Mesothelial cell of epicardium (in vitro differentiated cells): ENCODE measurements around the gene PDLIM4. TPM values are rescaled to one million over a fixed set of nuclear protein-coding genes. Genes with fewer than 3 reads are reported as not detected.

Source experiments
- DNase-seq, 2 experiments: peaks; one replicate each; pipeline ENCODE4 v3.0.0; 2021; ENCODE audit warnings: low spot score in 2 of 2; ENCODE audit not compliant: unreplicated experiment in 2 of 2
- H3K27ac Mint-ChIP-seq: 2 replicates; pipeline ENCODE4 v1.8.0; 2021; ENCODE audit warnings: mixed read lengths
- H3K27me3 Mint-ChIP-seq: 2 replicates; pipeline ENCODE4 v1.8.0; 2021; ENCODE audit warnings: low read depth, mixed read lengths
- H3K36me3 Mint-ChIP-seq: 2 replicates; pipeline ENCODE4 v1.8.0; 2021; ENCODE audit warnings: mixed read lengths
- H3K4me1 Mint-ChIP-seq: 2 replicates; pipeline ENCODE4 v1.8.0; 2021; ENCODE audit warnings: mixed read lengths
- H3K4me3 Mint-ChIP-seq: 2 replicates; pipeline ENCODE4 v1.8.0; 2021; ENCODE audit warnings: mild to moderate bottlenecking, moderate library complexity, mixed read lengths
- H3K9me3 Mint-ChIP-seq: 2 replicates; pipeline ENCODE4 v1.8.0; 2021; ENCODE audit warnings: mixed read lengths
- total RNA-seq: library from RNA; stranded (reverse); gene quantifications from 3 replicates; pipeline ENCODE4 v1.2.1, GENCODE V29; 2021
- TF ChIP-seq, protein P1 (sequence below): fragments of 200-600 bp; sonication (generic); IDR thresholded peaks from one replicate; pipeline ENCODE4 v1.5.0; 2021; ENCODE audit warnings: antibody characterized with exemption; ENCODE audit not compliant: unreplicated experiment

PDLIM4 gene
- total RNA-seq, 1 donor from 2014 or later: 50.7 TPM

- no peak for DNase-seq
- Mint-ChIP-seq H3K36me3 (no peaks in the 10 kb centered on the region), H3K4me3 (no peak overlapping the region), H3K27ac (peak overlapping the region; percentile 92), H3K27me3 (no peaks in the 10 kb centered on the region), H3K4me1 (peaks cover 48% of the 10 kb centered on the region), H3K9me3 (no peaks in the 10 kb centered on the region)
- TF ChIP-seq, protein P1, sequence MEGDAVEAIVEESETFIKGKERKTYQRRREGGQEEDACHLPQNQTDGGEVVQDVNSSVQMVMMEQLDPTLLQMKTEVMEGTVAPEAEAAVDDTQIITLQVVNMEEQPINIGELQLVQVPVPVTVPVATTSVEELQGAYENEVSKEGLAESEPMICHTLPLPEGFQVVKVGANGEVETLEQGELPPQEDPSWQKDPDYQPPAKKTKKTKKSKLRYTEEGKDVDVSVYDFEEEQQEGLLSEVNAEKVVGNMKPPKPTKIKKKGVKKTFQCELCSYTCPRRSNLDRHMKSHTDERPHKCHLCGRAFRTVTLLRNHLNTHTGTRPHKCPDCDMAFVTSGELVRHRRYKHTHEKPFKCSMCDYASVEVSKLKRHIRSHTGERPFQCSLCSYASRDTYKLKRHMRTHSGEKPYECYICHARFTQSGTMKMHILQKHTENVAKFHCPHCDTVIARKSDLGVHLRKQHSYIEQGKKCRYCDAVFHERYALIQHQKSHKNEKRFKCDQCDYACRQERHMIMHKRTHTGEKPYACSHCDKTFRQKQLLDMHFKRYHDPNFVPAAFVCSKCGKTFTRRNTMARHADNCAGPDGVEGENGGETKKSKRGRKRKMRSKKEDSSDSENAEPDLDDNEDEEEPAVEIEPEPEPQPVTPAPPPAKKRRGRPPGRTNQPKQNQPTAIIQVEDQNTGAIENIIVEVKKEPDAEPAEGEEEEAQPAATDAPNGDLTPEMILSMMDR: no peak
These were observed 33.6 kb upstream of the PDLIM4 start for GRCh38 chr5:132223861-132224260.

- Mint-ChIP-seq H3K27ac (peak overlapping the region; percentile 92), H3K36me3 (no peaks in the 10 kb centered on the region), H3K27me3 (no peaks in the 10 kb centered on the region), H3K9me3 (no peaks in the 10 kb centered on the region), H3K4me3 (peak overlapping the region; percentile 70), H3K4me1 (peaks cover 53% of the 10 kb centered on the region)
- DNase-seq: no peak
- TF ChIP-seq, protein P1: no peak
These were observed 32.8 kb upstream of the PDLIM4 start for GRCh38 chr5:132224716-132225115.

DNA sequence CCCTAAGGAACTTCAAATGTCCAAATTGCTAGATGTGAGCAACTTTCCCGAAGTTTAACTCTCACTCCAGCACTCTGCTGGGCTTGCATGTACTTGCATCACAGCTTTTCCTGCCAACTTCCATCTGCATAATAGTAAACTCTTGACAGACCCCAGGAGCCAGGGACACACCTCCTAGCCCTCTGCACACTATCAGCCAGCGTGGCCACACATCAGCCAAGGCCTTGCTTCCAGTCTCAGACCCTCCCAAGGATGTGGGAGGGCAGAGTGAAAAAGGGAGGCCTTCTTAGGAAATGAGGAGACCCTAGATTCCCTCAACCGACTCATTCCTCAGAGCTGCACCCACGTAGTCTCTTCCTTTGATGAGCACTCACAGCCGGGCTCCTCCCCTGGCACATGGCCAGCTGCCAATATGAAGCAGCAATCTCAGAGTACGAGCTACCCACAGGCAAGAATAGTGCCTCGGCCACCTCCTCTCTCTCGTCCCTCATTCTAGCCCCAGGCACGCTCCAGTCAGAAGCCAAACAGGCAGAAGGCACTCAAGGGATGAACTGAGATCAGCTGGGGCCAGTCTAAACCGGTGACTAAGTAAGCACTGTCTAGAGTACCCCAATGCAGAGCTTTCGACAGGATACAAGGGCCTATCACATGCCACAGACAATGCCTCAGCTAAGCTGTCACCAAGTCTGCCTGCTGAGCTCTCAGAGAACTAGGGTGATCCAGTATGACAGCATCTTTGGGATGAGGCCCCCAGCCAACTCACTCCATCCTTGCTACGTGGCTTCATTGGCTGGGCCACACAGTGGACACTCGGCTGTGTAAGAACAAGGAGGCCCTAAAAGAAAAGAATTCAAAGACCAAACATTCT lies 32.1 kb upstream of the PDLIM4 start:
- no peaks in the 10 kb centered on the region for H3K9me3 Mint-ChIP-seq
- peak overlapping the region; percentile 70 for H3K4me3 Mint-ChIP-seq
- H3K27me3 Mint-ChIP-seq: no peaks in the 10 kb centered on the region
- H3K36me3 Mint-ChIP-seq: no peaks in the 10 kb centered on the region
- TF ChIP-seq, protein P1: no peak
- peak overlapping the region; percentile 92 for H3K27ac Mint-ChIP-seq
- peak; percentile 52 to 82 for DNase-seq
- H3K4me1 Mint-ChIP-seq: peaks cover 50% of the 10 kb centered on the region

- peak overlapping the region; percentile 70 for H3K4me3 Mint-ChIP-seq
- H3K4me1 Mint-ChIP-seq: peaks cover 48% of the 10 kb centered on the region
- H3K27me3 Mint-ChIP-seq: peaks cover 4% of the 10 kb centered on the region
- H3K9me3 Mint-ChIP-seq: no peaks in the 10 kb centered on the region
- TF ChIP-seq, protein P1: no peak
- H3K36me3 Mint-ChIP-seq: no peaks in the 10 kb centered on the region
- peak in 1 of 2 experiments; percentile 31 for DNase-seq
- H3K27ac Mint-ChIP-seq: peak overlapping the region; percentile 64
These were observed 30.8 kb upstream of the PDLIM4 start for GRCh38 chr5:132226516-132227234.

GRCh38 chr5:132227235-132227484 lies 30.3 kb upstream of the PDLIM4 start:
- no peak for DNase-seq
- H3K27ac Mint-ChIP-seq: peak overlapping the region; percentile 64
- H3K4me3 Mint-ChIP-seq: peak overlapping the region; percentile 70
- no peaks in the 10 kb centered on the region for H3K36me3 Mint-ChIP-seq
- H3K27me3 Mint-ChIP-seq: peaks cover 4% of the 10 kb centered on the region
- peaks cover 51% of the 10 kb centered on the region for H3K4me1 Mint-ChIP-seq
- H3K9me3 Mint-ChIP-seq: no peaks in the 10 kb centered on the region
- TF ChIP-seq, protein P1: no peak
